Osteocyte (in vitro differentiated cells): ENCODE results near the gene FFAR3. TPM values are rescaled to one million over a fixed set of nuclear protein-coding genes. Genes with fewer than 3 reads are reported as not detected.

Experiments
- DNase-seq: peaks from one replicate; pipeline ENCODE4 v3.0.0; 2021; ENCODE audit warnings: mixed read lengths; ENCODE audit not compliant: unreplicated experiment; ENCODE audit errors: extremely low spot score
- H3K27ac Mint-ChIP-seq: one replicate; pipeline ENCODE4 v1.8.0; 2021; ENCODE audit warnings: mild to moderate bottlenecking, mixed read lengths; ENCODE audit not compliant: unreplicated experiment
- H3K27me3 Mint-ChIP-seq: one replicate; pipeline ENCODE4 v1.8.0; 2021; ENCODE audit warnings: mixed read lengths; ENCODE audit not compliant: unreplicated experiment
- H3K36me3 Mint-ChIP-seq: one replicate; pipeline ENCODE4 v1.8.0; 2021; ENCODE audit warnings: mixed read lengths; ENCODE audit not compliant: unreplicated experiment
- H3K4me1 Mint-ChIP-seq: one replicate; pipeline ENCODE4 v1.8.0; 2021; ENCODE audit warnings: mixed read lengths; ENCODE audit not compliant: unreplicated experiment
- H3K4me3 Mint-ChIP-seq: one replicate; pipeline ENCODE4 v1.8.0; 2021; ENCODE audit warnings: mild to moderate bottlenecking, moderate library complexity, mixed read lengths; ENCODE audit not compliant: unreplicated experiment
- H3K9me3 Mint-ChIP-seq: one replicate; pipeline ENCODE4 v1.8.0; 2021; ENCODE audit warnings: mixed read lengths; ENCODE audit not compliant: unreplicated experiment
- CTCF ChIP-seq: fragments of 200-600 bp; sonication (generic); IDR thresholded peaks from 2 replicates; pipeline ENCODE4 v1.5.0; 2021; ENCODE audit warnings: antibody characterized with exemption, mild to moderate bottlenecking, moderate library complexity
- total RNA-seq: library from RNA; stranded (reverse); gene quantifications from 2 replicates; pipeline ENCODE4 v1.2.1, GENCODE V29; 2021

The FFAR3 gene
- total RNA-seq, 1 donor from 2014 or later, result not detected

GRCh38 chr19:35342430-35342829 lies 15.8 kb upstream of the FFAR3 start:
- Mint-ChIP-seq H3K27ac (no peak overlapping the region), H3K4me3 (no peak overlapping the region), H3K4me1 (no peaks in the 10 kb centered on the region), H3K36me3 (no peaks in the 10 kb centered on the region), H3K9me3 (no peaks in the 10 kb centered on the region), H3K27me3 (peaks cover 8% of the 10 kb centered on the region)
- TF ChIP-seq CTCF, result no peak
- no peak for DNase-seq

DNA sequence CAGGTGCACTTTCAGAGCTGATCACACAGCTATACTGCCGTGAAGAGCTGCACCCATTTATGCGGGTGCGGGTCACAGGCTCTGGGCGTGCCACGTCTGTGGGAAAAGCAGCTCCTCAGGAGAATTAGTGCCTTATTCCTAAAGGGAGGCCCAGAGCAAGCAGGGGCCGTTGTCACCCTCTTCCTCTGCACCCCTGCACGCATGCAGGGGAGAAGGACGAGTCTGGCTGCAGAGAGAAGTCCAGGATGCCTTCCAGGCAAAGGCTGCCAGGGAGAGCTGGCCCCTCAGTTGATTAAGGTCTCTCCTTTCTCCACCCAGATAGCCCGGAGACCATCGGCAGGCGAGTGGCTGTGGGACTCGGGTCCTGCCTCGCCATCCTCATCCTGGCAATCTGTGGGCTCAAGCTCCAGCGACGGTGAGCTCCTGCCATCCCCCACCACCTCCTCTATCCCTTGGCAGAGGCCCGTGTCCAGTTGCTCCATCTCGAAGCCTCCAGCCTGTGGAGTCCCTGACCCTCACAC lies 13.7 kb upstream of the FFAR3 start:
- Mint-ChIP-seq H3K27me3 (peaks cover 9% of the 10 kb centered on the region), H3K27ac (no peak overlapping the region), H3K4me3 (no peak overlapping the region), H3K9me3 (no peaks in the 10 kb centered on the region), H3K4me1 (no peaks in the 10 kb centered on the region), H3K36me3 (no peaks in the 10 kb centered on the region)
- TF ChIP-seq CTCF, result no peak
- DNase-seq, result peak; percentile 66

DNA sequence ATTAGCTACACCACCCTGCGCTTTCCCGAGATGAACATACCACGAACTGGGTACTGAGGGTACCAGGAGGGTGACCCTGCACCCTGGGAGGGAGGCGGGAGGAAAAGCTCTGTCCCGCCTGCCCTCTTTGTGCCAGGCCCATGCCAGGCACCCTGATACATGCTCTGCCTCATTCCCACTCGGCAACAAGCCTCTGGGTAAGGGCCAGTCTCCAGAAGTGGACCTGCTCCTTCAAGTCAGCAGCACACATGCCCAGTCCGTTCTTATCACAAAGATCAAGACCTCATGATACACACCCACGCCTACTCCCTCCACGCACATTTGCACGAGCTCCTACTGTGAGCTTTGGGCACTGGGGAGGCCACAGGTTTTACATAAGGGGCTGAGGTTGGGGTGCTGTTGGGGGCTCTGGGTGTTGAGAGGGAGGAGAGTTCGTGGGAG lies 12.6 kb upstream of the FFAR3 start:
- peaks cover 11% of the 10 kb centered on the region for H3K27me3 Mint-ChIP-seq
- no peaks in the 10 kb centered on the region for H3K36me3 Mint-ChIP-seq
- no peak for TF ChIP-seq CTCF
- H3K4me1 Mint-ChIP-seq, result no peaks in the 10 kb centered on the region
- no peak overlapping the region for H3K27ac Mint-ChIP-seq
- H3K4me3 Mint-ChIP-seq, result no peak overlapping the region
- DNase-seq, result peak; percentile 70
- H3K9me3 Mint-ChIP-seq, result no peaks in the 10 kb centered on the region

DNA sequence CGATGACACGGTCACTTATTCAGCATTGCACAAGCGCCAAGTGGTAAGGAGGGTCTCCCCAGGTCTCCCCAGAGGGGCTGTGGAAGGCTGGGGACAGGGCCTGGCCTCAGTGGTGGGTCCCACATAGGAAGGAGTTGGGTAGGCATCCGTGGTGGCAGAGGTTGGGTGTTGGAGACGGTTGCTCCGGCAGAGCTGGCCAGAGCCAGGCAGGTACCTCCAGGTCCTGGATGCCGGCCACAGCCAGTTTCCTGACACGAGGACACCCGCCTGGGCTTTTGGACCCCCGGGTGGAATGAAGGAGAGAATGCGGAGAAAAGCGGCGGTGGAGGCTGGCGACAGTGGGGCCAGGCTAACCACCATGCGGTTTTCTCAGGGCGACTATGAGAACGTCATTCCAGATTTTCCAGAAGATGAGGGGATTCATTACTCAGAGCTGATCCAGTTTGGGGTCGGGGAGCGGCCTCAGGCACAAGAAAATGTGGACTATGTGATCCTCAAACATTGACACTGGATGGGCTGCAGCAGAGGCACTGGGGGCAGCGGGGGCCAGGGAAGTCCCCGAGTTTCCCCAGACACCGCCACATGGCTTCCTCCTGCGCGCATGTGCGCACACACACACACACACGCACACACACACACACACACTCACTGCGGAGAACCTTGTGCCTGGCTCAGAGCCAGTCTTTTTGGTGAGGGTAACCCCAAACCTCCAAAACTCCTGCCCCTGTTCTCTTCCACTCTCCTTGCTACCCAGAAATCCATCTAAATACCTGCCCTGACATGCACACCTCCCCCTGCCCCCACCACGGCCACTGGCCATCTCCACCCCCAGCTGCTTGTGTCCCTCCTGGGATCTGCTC lies 11.8 kb upstream of the FFAR3 start:
- peaks cover 11% of the 10 kb centered on the region for H3K27me3 Mint-ChIP-seq
- H3K9me3 Mint-ChIP-seq, result no peaks in the 10 kb centered on the region
- no peaks in the 10 kb centered on the region for H3K36me3 Mint-ChIP-seq
- DNase-seq, result peak; percentile 81
- no peak overlapping the region for H3K4me3 Mint-ChIP-seq
- no peaks in the 10 kb centered on the region for H3K4me1 Mint-ChIP-seq
- no peak for TF ChIP-seq CTCF
- no peak overlapping the region for H3K27ac Mint-ChIP-seq

- Mint-ChIP-seq H3K27ac (no peak within 1 kb of the TSS), H3K4me1 (no peaks in the 10 kb centered on the region), H3K4me3 (no peak within 1 kb of the TSS), H3K36me3 (no peaks in the 10 kb centered on the region), H3K27me3 (peaks cover 10% of the 10 kb centered on the region), H3K9me3 (no peaks in the 10 kb centered on the region)
- DNase-seq, result peak; percentile 44
- TF ChIP-seq CTCF, result no peak
Observed at GRCh38 chr19:35347171-35347929, 10.9 kb upstream of the FFAR3 start, which contains the start of gene FFAR1. Gene FFAR1, plus strand, starts transcription at chr19:35347902. Its CDS starts 3,650 bp downstream, at chr19:35351552.
